HEK293T (cell line): Measurements from ENCODE around the gene NUTF2.

Experiments
- CTCF ChIA-PET: fragments of 350-600 bp; formaldehyde crosslinking; extraction: SDS; loops from one replicate; lab custom pipeline; 2021; ENCODE audit warnings: antibody characterized with exemption, inconsistent platforms; lab: Yijun Ruan, JAX
- POLR2A ChIA-PET: fragments of 350-600 bp; formaldehyde crosslinking; extraction: SDS; loops from one replicate; lab custom pipeline; 2020; ENCODE audit warnings: antibody characterized with exemption, inconsistent platforms; lab: Yijun Ruan, JAX
- DNase-seq: peaks from one replicate; pipeline ENCODE4 v3.0.0; 2012; ENCODE audit warnings: mixed read lengths; ENCODE audit errors: extremely low spot score
- ARNT ChIP-seq: fragments of 450-650 bp; IDR thresholded peaks from 2 replicates; pipeline ENCODE4 v1.6.1; 2017; ENCODE audit warnings: mild to moderate bottlenecking
- BHLHE40 ChIP-seq: fragments of 450-650 bp; IDR thresholded peaks from 2 replicates; pipeline ENCODE4 v1.6.1; 2016; ENCODE audit warnings: mild to moderate bottlenecking, moderate library complexity, borderline replicate concordance
- CTBP1 ChIP-seq: fragments of 450-650 bp; IDR thresholded peaks from 2 replicates; pipeline ENCODE4 v1.6.1; 2016; ENCODE audit warnings: borderline replicate concordance
- ELF4 ChIP-seq: fragments of 450-650 bp; IDR thresholded peaks from 2 replicates; pipeline ENCODE4 v1.6.1; 2017; ENCODE audit warnings: antibody characterized with exemption
- FOXA1 ChIP-seq: fragments of 450-650 bp; IDR thresholded peaks from 2 replicates; pipeline ENCODE4 v1.6.1; 2016; ENCODE audit warnings: mild to moderate bottlenecking
- FOXK2 ChIP-seq: fragments of 450-650 bp; IDR thresholded peaks from 2 replicates; pipeline ENCODE4 v1.6.1; 2016; ENCODE audit warnings: mild to moderate bottlenecking
- FOXM1 ChIP-seq: fragments of 450-650 bp; IDR thresholded peaks from 2 replicates; pipeline ENCODE4 v1.6.1; 2017; ENCODE audit warnings: mild to moderate bottlenecking, borderline replicate concordance
- HDGF ChIP-seq: fragments of 450-650 bp; IDR thresholded peaks from 2 replicates; pipeline ENCODE4 v1.6.1; 2017; ENCODE audit warnings: antibody characterized with exemption, borderline replicate concordance
- L3MBTL2 ChIP-seq: fragments of 450-650 bp; conservative IDR thresholded peaks from 2 replicates; pipeline ENCODE4 v1.6.1; 2016; ENCODE audit warnings: mild to moderate bottlenecking
- LEF1 ChIP-seq: fragments of 450-650 bp; IDR thresholded peaks from 2 replicates; pipeline ENCODE4 v1.6.1; 2017; ENCODE audit warnings: mild to moderate bottlenecking, borderline replicate concordance
- NFRKB ChIP-seq: fragments of 450-650 bp; IDR thresholded peaks from 2 replicates; pipeline ENCODE4 v1.6.1; 2016; ENCODE audit warnings: mild to moderate bottlenecking, moderate library complexity
- SP1 ChIP-seq: fragments of 450-650 bp; IDR thresholded peaks from 2 replicates; pipeline ENCODE4 v1.6.1; 2017
- SUZ12 ChIP-seq: fragments of 450-650 bp; IDR thresholded peaks from 2 replicates; pipeline ENCODE4 v1.6.1; 2016; ENCODE audit warnings: mild to moderate bottlenecking
- TARDBP ChIP-seq: fragments of 450-650 bp; IDR thresholded peaks from 2 replicates; pipeline ENCODE4 v1.6.1; 2016
- ZNF384 ChIP-seq: fragments of 450-650 bp; IDR thresholded peaks from 2 replicates; pipeline ENCODE4 v1.6.1; 2016
- TF ChIP-seq, protein P1 (sequence below): fragments of 450-650 bp; IDR thresholded peaks from 2 replicates; pipeline ENCODE4 v1.6.1; 2016

NUTF2 gene

DNA sequence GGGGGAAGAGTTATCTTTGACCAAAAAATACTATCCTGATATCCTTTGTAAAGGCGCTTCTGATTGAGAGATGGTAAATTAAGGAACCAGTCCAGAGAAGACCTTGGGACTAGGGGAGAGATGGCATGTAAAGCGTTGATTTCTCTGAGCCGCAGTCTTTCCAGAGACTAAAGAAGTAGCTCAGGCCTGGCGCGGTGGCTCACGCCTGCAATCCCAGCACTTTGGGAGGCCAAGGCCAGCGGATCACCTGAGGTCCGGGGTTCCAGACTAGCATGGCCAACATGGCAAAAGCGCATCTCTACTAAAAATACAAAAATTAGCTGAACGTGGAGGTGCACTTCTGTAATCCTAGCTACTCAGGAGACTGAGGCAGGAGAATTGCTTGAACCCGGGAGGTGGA is 1.4 kb downstream of the NUTF2 start:
- POLR2A ChIA-PET = interaction anchor here (0.6 to 1.7 kb wide), 5 partner anchors 9 to 188 kb away, joined by 3 to 5 read pairs (median 3); partner anchors contain the start of genes ACD, EDC4 and GFOD2
- TF ChIP-seq FOXM1 (no peak), NFRKB (no peak), LEF1 (no peak), L3MBTL2 (no peak), ARNT (no peak), FOXA1 (no peak), ZNF384 (no peak), CTBP1 (no peak), TARDBP (no peak), SP1 (no peak), BHLHE40 (no peak), HDGF (no peak)
- TF ChIP-seq, protein P1, sequence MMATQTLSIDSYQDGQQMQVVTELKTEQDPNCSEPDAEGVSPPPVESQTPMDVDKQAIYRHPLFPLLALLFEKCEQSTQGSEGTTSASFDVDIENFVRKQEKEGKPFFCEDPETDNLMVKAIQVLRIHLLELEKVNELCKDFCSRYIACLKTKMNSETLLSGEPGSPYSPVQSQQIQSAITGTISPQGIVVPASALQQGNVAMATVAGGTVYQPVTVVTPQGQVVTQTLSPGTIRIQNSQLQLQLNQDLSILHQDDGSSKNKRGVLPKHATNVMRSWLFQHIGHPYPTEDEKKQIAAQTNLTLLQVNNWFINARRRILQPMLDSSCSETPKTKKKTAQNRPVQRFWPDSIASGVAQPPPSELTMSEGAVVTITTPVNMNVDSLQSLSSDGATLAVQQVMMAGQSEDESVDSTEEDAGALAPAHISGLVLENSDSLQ = no peak
- DNase-seq = no peak
- CTCF ChIA-PET = no interaction called here

DNA sequence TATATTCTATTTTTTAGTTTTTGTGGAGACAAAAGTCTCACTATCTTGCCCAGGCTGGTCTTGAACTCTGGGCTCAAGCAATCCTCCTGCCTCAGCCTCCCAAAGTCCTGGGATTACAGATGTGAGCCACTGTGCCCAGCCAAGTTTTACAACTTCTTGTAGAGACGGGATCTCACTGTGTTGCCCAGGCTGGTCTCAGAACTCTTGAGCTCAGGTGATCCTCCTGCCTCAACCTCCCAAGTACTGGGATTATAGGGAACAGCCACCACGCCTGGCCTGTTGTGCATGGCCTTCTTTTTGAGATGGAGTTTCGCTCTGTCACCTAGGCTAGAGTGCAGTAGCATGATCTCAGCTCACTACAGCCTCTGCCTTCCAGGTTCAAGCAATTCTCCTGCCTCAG is 6.9 kb downstream of the NUTF2 start:
- ChIA-PET CTCF (interaction anchor here (0.6 kb wide), 1 partner anchor 212 kb away, joined by 3 read pairs; no protein-coding TSS in a partner anchor), POLR2A (no interaction called here)
- TF ChIP-seq FOXK2 = no peak
- TF ChIP-seq HDGF = no peak
- TF ChIP-seq SUZ12 = no peak
- no peak for TF ChIP-seq TARDBP
- TF ChIP-seq BHLHE40 = no peak
- no peak for TF ChIP-seq SP1
- TF ChIP-seq ARNT = no peak
- TF ChIP-seq, protein P1 = no peak
- TF ChIP-seq FOXA1 = no peak
- TF ChIP-seq ZNF384 = no peak
- TF ChIP-seq CTBP1 = no peak
- TF ChIP-seq LEF1 = no peak
- TF ChIP-seq FOXM1 = no peak
- DNase-seq = no peak

DNA sequence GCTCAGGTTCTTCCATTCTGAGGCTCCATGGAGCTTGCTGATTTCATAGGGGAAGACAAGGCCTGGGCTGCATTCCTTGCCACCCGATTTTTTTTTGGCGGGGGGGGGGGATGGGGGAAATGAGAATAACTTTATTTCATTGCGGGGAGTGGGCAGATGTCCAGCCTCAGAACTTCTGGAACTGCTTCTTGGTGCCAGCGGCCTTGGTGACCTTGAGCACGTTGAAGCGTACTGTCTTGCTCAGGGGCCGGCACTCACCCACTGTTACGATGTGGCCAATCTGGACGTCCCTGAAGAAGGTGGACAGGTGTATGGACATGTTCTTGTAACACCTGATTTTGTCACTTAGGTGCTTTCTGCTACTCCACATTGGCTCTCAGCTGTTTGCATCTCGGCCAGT is 9.1 kb downstream of the NUTF2 start:
- DNase-seq = no peak
- ChIA-PET CTCF (interaction anchor here (0.6 to 1.0 kb wide), 2 partner anchors 39 to 230 kb away, joined by 3 read pairs; no protein-coding TSS in a partner anchor), POLR2A (interaction anchor here (0.9 to 1.4 kb wide), 3 partner anchors 9 to 22 kb away, joined by 3 to 6 read pairs (median 4); partner anchors contain the start of gene NUTF2)
- TF ChIP-seq SUZ12 (no peak), FOXM1 (no peak), ARNT (no peak), ZNF384 (no peak), HDGF (no peak), NFRKB (no peak)

DNA sequence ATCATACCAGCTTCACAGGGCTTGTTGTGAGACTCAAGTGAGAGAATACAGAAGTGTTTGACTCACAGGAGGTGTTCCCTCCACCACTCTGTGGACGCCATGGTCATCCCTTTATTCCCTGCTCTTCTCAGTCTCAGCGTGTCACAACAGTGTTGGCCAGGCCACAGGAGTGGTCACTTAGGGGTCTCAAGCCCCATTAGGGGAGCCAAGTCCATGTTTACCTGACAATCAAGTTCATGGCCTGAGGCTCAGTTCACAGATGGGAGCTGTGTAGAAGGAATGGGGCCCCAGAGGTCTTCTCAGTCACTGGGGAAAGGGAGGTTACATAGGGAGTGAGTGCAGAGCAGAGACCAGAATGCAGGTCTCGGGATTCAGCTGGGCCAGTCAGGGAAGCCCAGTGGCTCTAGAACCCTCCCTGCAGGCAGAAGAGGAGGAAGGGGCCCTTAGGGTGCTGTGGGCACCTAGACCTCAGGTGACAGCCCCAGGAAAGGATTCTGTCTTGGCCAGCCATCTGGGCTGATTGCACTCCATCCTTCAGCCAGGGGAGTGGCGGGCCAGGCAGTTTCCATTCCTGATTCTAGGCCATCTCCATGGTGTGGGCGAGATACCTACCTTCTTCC is 10.3 kb downstream of the NUTF2 start:
- ChIA-PET POLR2A (interaction anchor here (1.3 to 1.4 kb wide), 2 partner anchors 9 to 12 kb away, joined by 3 to 5 read pairs; partner anchors contain the start of gene CENPT), CTCF (interaction anchor here (1.2 kb wide), 1 partner anchor 41 kb away, joined by 3 read pairs; no protein-coding TSS in a partner anchor)
- DNase-seq = no peak
- TF ChIP-seq HDGF (no peak), ARNT (no peak), SP1 (no peak), FOXA1 (no peak), SUZ12 (no peak), LEF1 (no peak)

DNA sequence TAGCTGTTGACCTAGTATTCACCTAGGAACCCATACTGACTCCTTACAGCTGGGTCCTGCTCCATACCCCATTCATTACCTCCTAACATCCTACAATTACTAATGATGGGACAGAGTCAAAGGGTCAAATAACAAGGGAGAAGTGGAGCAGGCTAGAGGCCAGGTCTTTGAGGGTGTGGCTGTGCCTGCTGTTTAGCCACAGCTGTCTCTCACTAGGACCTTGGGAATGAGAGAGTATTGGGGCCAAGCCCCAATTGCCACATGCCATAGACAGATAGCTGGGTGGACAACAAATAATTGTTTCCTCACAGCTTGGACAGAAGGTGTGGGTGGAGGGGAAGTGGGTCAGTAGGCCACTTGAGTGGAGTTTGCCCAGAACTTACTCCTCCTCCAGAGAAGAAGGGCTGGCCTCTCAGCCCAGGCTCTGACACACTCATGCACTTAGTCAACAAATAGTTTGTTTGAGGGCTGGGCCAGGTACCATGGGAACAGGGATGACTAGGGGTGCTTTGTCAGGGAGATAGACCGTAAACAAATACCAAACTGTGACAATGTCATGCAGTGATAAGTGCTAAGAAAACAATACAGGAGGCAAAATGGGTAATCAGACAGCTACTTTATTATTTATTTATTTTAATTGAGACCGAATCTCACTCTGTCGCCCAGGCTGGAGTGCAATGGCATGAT is 11.0 kb downstream of the NUTF2 start:
- DNase-seq = no peak
- ChIA-PET CTCF (interaction anchor here (1.2 kb wide), 1 partner anchor 41 kb away, joined by 3 read pairs; no protein-coding TSS in a partner anchor), POLR2A (interaction anchor here (1.3 to 1.4 kb wide), 2 partner anchors 10 to 13 kb away, joined by 3 to 5 read pairs; partner anchors contain the start of gene CENPT)
- no peak for TF ChIP-seq BHLHE40
- TF ChIP-seq TARDBP = no peak
- no peak for TF ChIP-seq SUZ12
- TF ChIP-seq LEF1 = no peak
- TF ChIP-seq ELF4 = no peak
- TF ChIP-seq ARNT = no peak
- no peak for TF ChIP-seq L3MBTL2
- no peak for TF ChIP-seq FOXM1
- no peak for TF ChIP-seq HDGF
- TF ChIP-seq NFRKB = no peak
- no peak for TF ChIP-seq FOXK2
- no peak for TF ChIP-seq FOXA1
- TF ChIP-seq ZNF384 = no peak
- TF ChIP-seq, protein P1 = no peak
- no peak for TF ChIP-seq CTBP1

DNA sequence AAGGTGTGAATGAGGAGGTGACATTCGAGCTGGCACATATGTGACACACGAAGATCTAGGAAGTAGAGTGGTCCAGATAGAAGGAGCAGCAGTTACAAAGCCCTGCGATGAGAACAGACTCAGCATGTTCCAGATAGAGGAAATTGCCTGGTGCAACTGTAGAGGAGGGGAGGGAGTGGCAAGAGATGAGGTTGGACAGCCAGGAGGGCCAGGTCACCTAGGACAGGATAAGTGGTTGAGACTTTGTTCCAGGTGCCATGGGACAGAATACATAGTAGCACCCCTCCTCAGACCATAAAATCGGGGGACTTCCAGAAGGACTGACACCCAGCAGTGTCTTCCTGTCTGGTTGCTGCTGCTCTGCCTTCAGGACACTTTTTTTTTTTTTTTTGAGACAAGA is 11.8 kb downstream of the NUTF2 start:
- ChIA-PET POLR2A (no interaction called here), CTCF (no interaction called here)
- DNase-seq = no peak
- TF ChIP-seq BHLHE40 (no peak), SUZ12 (no peak), HDGF (no peak), ZNF384 (no peak), CTBP1 (no peak), FOXA1 (no peak), SP1 (no peak), TARDBP (no peak), LEF1 (no peak), ARNT (no peak), FOXM1 (no peak), FOXK2 (no peak), NFRKB (no peak), L3MBTL2 (no peak)
- TF ChIP-seq, protein P1 = no peak
